Measurements from ENCODE around the gene SPAAR.
A peak's percentile ranks its signal among the peaks of the same experiment; 100 is the strongest.
"Not testable (repeated sequence)": the region's sequence is repeated elsewhere in the genome, so short reads cannot be mapped to it uniquely, and the experiment has no call there.

SPAAR gene

DNA sequence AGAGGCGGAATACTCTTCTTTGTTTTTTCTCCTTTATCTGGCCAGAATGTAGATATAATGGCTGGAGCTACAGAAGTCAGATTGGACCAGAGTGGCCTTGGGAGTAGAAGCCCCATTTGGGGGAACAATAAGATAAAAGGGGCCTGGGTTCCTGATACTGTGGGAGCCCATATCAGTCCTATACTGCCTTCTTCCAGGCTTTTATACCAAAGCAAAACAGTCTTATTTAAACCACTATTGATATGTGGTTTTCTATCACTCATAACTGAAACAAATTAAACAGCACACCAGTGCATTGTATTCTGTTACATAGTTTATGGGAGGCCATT lies 14.3 kb downstream of the SPAAR start:
- DNase-seq (ENCODE audit: low read depth), result no peak

DNA sequence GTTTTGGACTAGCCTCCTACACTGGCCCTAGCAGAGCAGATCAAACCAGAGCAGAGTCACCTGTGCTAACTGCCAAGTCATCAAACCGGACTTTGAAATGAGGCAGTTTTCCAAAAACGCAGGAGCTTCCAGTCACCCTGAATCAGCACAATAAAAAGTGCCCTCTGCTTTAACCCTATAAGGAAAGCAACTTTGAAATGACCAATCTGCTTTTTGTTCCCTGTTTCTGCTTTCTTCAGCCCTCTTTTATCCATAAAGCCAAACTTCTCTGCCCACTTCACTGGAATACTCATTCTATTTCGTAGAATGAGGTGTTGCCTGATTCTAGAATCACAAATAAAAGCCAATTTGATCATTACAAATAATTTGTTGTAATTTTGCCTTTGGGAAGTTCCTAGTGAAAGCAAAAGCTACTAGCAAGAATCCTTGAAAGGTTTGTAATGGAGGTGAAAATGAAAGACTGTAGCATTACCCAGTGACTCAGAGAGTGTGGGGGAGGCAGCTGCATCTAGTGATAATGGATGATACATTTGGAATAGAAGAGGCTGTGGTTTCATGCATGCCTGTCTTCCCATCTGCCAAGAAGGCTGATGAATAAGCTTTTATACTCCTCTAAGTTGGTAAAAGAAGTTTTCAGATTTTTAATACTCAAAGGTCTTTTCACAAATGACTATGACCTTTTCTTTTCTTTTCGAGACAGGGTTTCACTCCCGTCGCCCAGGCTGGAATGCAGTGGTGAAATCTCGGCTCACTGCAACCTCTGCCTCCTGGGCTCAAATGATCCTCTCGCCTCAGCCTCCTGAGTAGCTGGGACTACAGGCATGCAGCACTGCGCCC lies 14.9 kb downstream of the SPAAR start:
- peak; percentile 97 for DNase-seq (ENCODE audit: low read depth)

DNA sequence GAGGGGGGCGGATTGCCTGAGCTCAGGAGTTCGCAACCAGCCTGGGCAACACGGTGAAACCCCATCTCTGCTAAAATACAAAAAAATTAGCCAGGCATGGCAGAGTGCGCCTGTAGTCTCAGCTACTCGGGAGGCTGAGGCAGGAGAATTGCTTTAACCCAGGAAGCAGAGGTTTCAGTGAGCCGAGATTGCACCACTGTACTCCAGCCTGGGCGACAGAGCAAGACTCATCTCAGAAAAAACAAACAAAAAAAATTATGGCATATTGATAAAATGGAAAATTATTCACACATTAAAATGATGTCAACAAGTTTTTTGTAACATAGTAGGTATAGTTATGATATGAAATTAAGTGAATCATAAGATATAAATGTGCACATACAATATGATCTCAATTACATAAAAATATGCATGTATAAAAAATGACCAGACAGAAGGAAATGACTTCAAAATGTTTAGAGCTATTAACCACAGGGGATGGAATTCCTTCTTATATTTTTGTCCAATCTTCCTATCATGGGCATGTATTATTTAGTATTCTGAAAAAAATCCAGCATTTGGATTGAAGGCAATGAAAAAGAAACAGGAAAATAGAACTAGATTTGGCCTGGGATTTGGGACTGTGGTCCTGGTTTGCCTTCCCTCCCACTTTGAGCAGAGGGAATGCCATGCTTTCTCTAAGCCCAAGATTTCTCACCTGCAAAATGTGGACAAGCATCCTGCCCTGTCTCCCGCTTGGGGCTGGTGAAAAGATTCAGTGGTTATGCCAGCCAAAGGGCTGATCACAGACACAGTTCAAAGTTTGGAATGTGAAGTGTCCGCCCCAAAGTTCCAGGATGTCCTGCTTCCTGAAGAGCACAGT lies 19.5 kb downstream of the SPAAR start:
- peak; percentile 23 for DNase-seq (ENCODE audit: low read depth)

DNA sequence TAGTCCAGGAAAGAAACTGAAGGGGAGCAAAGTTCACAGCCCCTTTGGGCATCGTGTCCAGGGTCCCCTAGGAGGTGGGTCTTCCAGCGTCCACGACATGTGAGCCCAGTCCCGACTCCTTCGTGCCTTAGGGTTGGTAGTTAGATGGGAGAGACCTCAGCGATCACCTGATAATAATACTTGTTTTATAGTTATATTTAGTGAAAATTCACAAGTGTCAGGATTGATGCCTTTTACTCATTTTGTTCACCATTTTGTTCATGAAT lies 20.1 kb downstream of the SPAAR start:
- DNase-seq (ENCODE audit: low read depth), result no peak

DNA sequence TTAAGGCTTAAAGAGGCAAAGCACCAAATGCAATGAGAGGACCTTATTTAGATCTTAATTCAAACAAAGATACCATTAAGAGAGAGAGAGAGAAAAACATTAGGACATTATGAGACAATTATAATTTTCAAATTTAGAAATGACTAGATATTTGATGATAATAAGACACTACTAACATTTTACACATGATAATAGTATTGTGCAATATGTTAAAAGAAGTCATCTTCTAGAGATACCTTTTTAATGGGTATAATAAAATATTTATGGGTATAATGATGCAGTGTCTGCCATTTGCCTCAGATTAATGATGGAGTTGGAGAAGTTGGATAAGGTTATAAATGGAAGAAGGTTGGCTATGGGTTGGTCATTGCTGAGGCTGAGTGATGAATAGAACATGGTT lies 21.2 kb downstream of the SPAAR start:
- no peak for DNase-seq (ENCODE audit: low read depth)

DNA sequence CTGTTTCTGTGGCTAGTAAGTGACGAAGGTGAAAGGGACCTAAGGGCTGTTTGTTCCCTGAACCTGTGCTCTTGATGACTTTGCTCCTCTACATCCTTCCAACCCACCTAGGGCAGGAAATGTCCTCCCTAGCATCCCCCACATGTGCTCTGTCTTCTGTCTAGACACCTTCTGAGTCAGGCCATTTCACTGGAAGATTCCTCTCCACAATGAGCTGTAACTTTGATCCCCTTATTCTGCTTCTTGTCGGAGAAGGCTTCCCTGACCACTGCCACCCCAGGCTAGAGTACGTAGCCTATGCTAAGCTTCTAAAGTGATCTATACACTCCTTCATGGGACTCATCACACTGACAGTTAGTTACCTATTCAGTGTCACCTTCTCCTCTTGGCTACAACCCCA lies 21.7 kb downstream of the SPAAR start:
- no peak for DNase-seq (ENCODE audit: low read depth)

DNA sequence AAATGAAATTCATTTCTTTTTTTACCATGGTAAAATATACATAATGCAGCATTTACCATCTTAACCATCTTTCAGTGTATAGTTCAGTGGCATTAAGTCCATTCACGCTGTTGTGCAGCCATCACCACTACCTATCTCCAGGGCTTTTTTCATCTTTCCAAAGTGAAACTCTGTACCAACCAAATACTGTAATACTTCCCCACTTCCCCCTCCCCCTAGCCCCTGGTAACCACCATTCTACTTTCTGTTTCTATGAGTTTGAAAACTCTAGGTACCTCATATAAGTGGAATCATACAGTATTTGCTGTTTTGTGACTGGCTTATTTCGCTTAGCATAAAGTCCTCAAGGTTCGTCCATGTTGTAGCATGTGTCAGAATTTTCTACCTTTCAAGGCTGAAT lies 23.4 kb downstream of the SPAAR start:
- DNase-seq (ENCODE audit: low read depth), result no peak

DNA sequence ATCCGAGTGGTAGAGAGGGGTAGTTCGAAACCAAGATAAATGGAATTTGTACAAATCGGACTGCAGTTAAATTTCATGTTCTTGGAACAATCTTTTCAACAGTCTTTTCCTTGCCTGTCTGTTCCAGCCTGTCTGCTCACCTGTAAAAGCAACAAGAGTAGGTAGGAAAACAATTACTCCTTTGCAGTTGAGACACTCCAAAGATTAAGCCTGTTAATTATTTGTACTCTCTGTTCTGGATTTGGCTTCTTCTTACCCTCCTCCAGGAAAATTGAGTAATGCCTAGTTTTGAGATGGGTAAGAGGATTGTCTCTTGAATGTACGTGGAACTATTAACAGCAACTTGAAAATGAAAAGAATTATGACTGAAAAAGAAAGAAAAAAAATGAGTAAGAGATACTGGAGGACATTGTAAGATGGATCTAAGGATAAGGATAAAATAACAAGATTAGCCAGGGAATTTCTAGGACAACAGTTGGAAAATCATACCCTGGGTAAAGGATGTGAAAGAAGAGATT lies 24.3 kb downstream of the SPAAR start:
- peak; percentile 22 for DNase-seq (ENCODE audit: low read depth)

DNA sequence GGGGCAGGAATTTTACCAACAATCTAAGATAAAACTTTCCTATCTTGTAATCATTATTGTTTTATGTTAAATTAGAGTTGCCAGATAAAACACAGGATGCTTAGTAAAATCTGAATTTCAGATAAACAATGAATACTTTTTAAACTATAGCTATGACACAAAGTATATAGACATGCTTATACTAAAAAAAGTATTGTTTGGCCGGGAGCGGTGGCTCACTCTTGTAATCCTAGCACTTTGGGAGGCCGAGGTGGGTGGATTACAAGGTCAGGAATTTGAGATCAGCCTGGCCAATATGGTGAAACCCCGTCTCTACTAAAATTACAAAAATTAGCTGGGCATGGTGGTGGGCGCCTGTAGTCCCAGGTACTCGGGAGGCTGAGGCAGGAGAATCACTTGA lies 24.8 kb downstream of the SPAAR start:
- not testable (repeated sequence) for DNase-seq (ENCODE audit: low read depth)

DNA sequence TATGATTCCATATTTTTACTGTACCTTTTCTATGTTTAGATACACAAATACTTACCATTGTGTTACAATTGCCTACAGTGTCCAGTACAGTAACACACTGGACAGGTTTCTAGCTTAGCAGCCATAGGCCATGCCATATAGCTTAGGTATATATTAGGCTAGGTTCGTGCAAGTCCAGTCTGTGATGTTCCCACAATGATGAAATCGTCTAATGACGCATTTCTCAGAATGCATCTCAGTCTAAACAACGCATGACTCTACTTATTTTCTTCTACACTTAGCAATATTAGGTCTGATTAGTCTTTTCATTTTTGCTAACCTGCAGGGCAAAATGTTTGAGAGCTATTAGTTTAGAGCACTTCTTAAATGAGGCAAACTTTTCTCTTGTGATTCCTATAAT lies 26.0 kb downstream of the SPAAR start:
- no peak for DNase-seq (ENCODE audit: low read depth)

DNA sequence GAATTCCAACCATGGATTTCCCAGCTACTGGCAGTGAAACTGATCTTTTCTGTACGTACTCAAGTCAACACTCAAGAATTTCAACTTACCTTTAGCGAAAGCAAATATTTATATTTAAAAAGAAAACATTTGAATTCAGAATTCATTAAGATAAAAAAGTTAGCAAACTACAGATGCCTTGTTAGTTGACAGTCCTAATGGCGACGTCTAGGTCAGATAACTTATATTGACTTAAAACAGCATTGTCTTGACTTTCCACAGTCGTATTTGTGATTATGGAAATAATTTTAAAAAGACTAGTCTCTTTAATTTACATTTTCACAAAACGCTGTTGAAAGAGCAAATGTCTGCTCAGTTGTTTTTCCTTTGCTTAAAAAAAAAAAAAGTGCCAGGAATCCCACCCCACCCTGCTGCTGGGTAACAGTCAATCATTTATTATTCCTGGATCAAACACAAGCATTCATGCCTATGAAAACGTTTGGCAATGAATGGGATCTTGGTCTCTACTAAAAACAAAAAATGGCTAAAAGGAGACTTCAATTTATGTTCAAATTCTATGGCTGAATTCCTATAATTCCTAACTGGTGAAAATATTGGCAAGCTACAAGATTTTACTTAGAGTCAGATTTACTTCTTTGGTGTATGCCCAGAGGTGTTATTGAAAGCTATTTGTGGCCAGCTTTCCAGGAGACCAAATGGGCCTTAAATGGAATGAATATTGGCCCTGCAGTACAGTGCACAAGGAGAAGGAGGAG lies 26.6 kb downstream of the SPAAR start:
- peak; percentile 94 for DNase-seq (ENCODE audit: low read depth)

DNA sequence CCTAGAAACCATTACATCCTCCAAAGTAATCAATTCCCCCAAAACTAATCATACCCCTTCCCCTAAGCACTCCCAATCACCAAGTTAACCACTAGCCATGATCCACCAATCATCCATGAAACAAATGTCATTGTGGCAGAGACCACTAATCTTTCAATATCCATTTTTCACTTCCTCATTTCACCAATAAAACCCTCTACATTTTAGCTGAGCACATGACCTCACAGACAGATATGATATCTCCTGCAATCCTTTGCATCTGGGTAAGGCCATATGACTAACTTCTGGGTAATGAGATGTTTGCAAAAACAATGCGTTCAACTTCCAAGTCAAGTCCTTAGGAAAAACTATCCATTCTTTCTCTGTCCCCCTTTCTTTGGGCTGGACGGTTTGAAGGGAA lies 27.9 kb downstream of the SPAAR start:
- DNase-seq (ENCODE audit: low read depth), result peak; percentile 73

DNA sequence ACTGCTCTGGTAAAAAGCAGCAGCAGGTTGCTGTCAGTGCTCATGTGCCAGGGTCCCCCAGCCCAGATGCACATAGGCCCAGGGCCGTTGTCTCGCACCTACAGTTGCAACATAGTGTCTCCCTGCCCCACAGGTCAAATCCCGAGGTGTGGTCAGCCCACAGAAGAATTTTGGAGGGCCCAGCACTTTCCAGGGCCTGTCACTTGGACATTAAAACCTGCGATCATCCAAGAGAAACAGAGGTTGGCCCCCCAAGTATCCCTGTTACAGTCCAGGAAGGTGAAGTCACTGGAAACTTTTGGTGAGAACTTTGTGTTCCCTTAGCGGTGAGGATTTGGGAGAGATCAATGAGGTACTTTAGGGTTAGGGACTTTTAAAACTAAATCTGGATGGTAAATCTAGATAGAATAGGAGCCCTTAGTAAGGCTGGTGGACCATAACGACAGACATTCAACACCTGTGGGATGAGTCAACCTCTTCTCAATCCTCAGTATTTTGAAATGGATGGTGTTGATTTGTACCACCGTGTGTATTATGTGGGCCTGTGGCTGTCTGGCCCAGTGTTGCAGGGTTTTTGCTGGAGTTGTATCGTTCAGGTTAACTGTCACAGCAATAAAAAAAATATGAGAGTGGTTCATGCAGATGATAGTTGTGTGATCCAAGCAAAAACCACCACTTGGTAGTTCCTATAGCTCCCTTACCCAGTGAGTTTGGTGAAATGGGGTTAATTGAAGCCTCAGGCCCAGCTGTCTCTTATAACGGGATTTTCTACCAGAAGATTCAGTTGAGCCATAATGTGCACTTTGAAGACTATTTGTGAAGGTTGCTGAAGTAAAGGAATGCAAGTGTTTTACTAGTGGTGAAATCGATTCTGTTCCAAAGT lies 29.4 kb downstream of the SPAAR start:
- no peak for DNase-seq (ENCODE audit: low read depth)

DNA sequence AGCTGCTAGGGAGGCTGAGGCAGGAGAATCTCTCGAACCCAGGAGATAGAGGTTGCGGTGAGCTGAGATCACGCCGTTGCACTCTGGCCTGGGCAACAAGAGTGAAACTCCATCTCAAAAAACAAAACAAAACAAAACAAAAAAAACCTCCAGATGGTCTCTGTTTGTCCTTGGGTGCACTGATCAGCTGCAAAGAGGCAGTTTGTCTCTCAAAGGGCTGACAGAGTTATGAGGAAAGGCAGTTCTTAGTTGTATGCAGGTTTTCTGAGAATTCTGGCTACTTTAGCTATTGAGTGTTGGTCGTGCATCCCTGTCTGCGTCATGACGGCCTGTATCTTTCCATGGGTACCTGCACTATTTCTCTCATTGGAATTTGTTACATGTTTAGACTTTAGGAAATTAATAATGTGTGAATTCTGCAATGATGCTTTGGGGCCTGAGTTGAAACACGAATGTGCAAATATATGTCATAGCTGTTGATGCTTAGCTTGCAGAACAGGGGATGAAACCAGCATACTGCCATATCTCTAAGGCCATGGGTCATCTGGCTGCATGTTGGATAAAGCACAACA lies 30.5 kb downstream of the SPAAR start:
- DNase-seq (ENCODE audit: low read depth), result no peak

DNA sequence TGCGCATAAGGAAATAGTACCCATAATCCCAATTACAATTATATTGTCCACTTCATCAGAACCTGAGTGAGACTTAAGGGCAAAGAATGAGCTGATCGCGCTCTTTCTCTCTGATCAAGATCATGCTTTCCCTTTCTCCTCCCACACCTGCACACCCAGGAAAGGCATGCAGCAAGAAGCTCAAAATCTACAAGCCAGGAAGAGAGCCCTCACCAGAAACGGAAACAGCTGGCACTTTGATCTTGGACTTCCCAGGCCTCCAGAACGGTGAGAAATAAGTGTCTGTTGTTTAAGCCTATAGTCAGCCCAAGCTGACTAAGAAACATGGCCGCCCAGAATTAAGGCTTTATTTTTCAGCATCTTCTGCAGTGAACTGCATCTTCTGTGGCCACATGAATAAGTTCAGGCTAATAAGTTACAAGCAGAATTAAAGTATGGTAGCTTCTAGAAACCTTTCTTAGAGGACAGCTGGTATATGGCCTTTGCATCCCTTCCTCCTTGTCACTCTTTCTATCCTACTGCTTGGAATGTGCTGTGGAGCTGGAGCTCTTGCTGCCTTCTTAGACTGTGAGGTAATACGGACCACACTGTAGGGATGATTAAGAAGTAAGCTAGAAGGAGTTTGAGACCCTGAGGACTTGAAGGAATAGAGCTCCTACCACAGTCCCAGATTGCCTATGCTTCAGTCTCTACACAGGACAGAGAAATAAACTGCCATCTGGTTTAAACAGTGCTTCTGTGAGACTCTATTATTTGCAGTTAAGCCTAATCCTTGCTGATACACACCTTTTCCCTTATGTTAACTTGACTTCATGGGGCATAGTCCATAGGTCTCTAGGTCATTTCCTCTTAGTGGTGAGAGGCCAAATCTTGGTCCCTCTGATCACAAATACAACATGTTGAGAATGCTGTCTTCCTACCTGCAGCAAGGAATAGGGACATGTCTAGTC lies 31.4 kb downstream of the SPAAR start:
- peak; percentile 51 for DNase-seq (ENCODE audit: low read depth)

DNA sequence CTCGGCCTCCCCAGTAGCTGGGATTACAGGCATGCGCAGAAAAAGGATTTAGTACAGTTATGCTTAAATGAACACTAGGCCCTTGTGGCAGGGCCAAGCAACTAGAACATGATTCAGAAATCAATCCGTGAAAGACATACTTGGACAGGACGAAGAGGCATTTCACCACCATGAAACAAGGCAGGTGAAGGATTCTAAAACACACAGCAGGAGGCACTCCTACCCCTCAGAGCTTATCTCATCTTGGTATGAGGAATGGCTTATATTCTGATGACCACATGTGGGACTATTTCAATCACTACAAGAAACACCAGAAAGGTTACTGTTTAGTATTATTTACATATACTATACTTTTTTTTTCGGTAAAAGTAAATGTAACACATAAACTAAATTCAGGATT lies 33.0 kb downstream of the SPAAR start:
- no peak for DNase-seq (ENCODE audit: low read depth)

DNA sequence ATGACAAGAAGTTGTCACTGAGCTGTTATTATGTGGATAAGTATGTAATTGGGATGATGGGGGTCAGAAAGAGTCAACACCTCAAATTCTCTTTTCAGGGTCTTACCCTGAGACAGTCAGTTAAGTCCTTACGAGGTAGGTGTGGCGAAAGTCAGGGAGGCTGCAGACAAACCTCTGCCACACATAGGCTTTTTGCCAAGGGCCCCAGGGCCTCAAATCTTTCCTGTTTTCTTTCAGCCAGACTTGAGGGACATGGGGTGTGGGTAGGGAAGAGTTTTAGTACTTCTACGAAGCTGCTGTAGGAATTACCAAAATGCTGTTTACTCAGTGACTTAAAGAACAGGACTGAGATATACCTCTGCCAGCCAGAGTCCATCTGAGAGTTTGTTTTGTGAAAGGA lies 34.9 kb downstream of the SPAAR start:
- DNase-seq (ENCODE audit: low read depth), result no peak

DNA sequence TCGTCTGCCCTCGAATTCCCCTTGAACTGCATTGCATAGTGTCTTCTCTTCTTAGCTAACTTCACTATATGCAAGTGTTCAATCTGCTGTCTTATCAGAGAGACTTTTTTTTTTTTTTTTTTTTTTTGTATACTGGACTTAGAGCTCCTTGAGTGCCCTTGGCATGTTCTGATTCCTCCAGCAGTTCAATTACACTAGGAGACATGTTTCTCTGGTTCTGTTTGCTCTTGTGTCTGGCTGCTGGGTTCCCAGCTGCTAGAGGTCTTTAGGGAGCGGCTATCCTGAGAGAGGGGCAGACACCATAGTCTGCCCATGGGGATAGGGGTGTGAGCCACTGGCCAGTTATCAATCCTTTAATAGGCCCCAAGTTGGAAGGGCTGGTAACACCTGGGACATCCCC lies 35.6 kb downstream of the SPAAR start:
- DNase-seq (ENCODE audit: low read depth), result no peak

DNA sequence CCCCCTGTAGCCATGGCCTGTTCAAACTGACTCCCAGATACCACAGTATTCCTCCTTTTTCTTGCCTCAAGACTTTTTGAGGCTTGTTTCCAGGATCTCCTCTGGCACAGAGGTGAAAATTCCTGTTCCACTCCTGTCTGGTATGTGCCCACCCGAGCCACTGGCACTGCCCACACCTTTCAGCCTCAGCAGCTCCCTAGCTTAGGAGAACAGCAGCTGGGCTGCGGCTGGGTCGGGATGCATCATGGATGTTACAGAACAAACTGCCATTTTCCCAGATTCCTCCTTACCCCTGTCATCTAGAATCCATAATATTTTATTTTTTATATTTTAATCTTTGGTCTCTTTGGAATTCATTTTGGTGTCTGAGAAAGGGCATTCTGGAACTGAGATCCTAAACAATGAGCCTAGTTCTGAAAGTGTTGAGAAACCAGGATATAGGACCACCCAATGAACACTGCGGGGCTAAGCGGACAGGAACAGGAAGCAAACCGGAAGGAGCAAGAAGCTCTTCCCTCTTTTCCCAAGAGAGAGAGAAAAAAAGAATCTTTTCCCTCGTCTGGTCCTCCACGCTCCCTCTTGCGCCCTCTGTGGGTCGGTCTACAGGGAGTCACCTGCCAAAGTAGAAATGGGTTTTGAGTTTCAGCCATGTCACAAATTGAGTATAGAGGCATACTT lies 36.2 kb downstream of the SPAAR start:
- DNase-seq (ENCODE audit: low read depth), result peak; percentile 89

DNA sequence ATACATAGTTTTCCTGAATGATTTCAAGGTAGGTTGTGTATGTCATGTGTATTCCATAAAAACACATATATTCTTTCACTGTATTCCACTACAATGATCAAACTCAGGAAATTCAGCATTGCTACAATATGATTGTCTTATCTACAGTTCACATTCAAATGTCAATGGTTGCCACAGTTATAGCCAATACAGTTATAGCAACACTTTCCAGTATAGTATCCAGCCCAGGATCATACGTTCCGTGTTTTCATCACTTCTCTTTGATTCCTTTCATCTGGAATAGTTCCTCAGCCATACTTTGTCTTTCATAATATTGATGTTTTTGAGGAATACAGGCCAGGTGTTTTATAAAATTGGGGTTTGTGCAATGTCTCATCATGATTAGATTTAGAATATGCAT lies 39.2 kb downstream of the SPAAR start:
- no peak for DNase-seq (ENCODE audit: low read depth)
